HEK293T (cell line): ENCODE results near the gene ARMC6.

Experiments used
- ARNT ChIP-seq: fragments of 450-650 bp; IDR thresholded peaks from 2 replicates; pipeline ENCODE4 v1.6.1; 2017; ENCODE audit warnings: mild to moderate bottlenecking
- BHLHE40 ChIP-seq: fragments of 450-650 bp; IDR thresholded peaks from 2 replicates; pipeline ENCODE4 v1.6.1; 2016; ENCODE audit warnings: mild to moderate bottlenecking, moderate library complexity, borderline replicate concordance
- FOXA1 ChIP-seq: fragments of 450-650 bp; IDR thresholded peaks from 2 replicates; pipeline ENCODE4 v1.6.1; 2016; ENCODE audit warnings: mild to moderate bottlenecking
- FOXM1 ChIP-seq: fragments of 450-650 bp; IDR thresholded peaks from 2 replicates; pipeline ENCODE4 v1.6.1; 2017; ENCODE audit warnings: mild to moderate bottlenecking, borderline replicate concordance
- NFRKB ChIP-seq: fragments of 450-650 bp; IDR thresholded peaks from 2 replicates; pipeline ENCODE4 v1.6.1; 2016; ENCODE audit warnings: mild to moderate bottlenecking, moderate library complexity
- ZNF384 ChIP-seq: fragments of 450-650 bp; IDR thresholded peaks from 2 replicates; pipeline ENCODE4 v1.6.1; 2016

DNA sequence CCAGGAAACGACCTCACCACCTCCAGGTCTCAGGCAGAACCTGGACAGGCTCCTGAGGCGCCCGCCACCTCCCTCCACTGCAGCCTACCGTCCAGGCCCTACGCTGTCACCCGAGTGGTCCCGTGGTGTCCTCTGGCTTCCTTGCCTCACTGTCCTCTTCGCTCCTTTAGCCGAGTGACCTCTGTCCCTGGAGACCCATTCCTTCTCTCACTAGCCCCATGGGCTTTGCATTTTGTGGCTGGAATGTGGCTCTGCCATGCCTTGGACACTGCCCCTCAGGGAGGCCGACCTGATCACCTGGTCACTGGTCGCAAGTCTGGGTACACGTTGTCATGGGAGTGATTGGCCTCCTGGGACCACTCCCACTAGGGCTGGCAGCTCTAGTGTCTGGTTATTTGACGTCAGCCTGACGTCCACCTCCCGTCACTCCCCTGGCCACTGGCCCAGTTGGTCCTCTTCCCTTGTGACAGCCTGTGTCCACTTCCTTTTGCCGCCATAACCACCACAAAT lies 48.3 kb downstream of the ARMC6 start:
- TF ChIP-seq ZNF384 (no peak), NFRKB (no peak), FOXM1 (no peak), BHLHE40 (no peak), ARNT (no peak), FOXA1 (no peak)
